SK-N-SH (cell line): Measurements from ENCODE around the gene RIT1. TPM values are rescaled to one million over a fixed set of nuclear protein-coding genes. Genes with fewer than 3 reads are reported as not detected.

Source experiments
- EZH2phosphoT487 ChIP-seq: fragments of 200-600 bp; sonication (generic); IDR thresholded peaks from 2 replicates; pipeline ENCODE4 v1.6.1; 2017; ENCODE audit warnings: low read depth, mixed run types, mild to moderate bottlenecking, antibody characterized with exemption, moderate library complexity, borderline replicate concordance
- POLR2AphosphoS5 ChIP-seq: IDR thresholded peaks from 2 replicates; pipeline ENCODE4 v1.6.1; 2012; ENCODE audit warnings: low read depth, low read length
- polyA plus RNA-seq, 3 experiments: library from polyadenylated mRNA; depleted of rRNA; stranded (reverse); fragments of >200 nt; gene quantifications; 2 replicates each; pipeline ENCODE4 v1.2.3, GENCODE V29; 2012
- small RNA-seq, 7 experiments: library from RNA; depleted of rRNA; stranded (forward); fragments of <200 nt; gene quantifications; one replicate each; pipeline ENCODE3, GENCODE V24; 2012

RIT1 gene
- polyA plus RNA-seq, 1 of the 3 experiments (the other 2 are of a cell fraction) = 28.8 TPM

- TF ChIP-seq EZH2phosphoT487 = no peak
- TF ChIP-seq POLR2AphosphoS5 = no peak
- TF ChIP-seq, all 33 proteins: peak for 0
Measured at GRCh38 chr1:155847823-155848529, 63.2 kb downstream of the RIT1 start (continued).

Small RNA genes within 50 kb of the gene (small RNA-seq; reads per million reads assigned to genes)
- gene MIR6738 (0 to 0.40 (median 0) reads per million in 7 experiments), gene RF00015 (0 reads per million in 7 experiments), gene SCARNA4 (0 reads per million in 7 experiments), gene SNORA80E (6.0 to 208 (median 24.6) reads per million in 7 experiments)

Other genes starting within 250 kb of the RIT1 start
- 45.0 and 85.3 TPM in 2 replicates for gene YY1AP1, start 222.6 kb downstream of the RIT1 start, polyA plus RNA-seq (2012; rRNA removed)
- gene DAP3, start 222.3 kb downstream of the RIT1 start, polyA plus RNA-seq (2012; rRNA removed) = 115 and 136 TPM in 2 replicates
- 16.5 and 24.6 TPM in 2 replicates for gene GON4L, start 54.1 kb downstream of the RIT1 start, polyA plus RNA-seq (2012; rRNA removed)
- 26.7 and 37.0 TPM in 2 replicates for gene SYT11, start 51.8 kb downstream of the RIT1 start, polyA plus RNA-seq (2012; rRNA removed)
- gene KHDC4, start 23.1 kb upstream of the RIT1 start, polyA plus RNA-seq (2012; rRNA removed) = 43.1 and 94.4 TPM in 2 replicates
- not detected in 2 replicates for gene RXFP4, start 30.3 kb upstream of the RIT1 start, polyA plus RNA-seq (2012; rRNA removed)
- gene ARHGEF2, start 67.2 kb upstream of the RIT1 start, polyA plus RNA-seq (2012; rRNA removed) = 32.4 and 50.8 TPM in 2 replicates
- 1,136 and 1,763 TPM in 2 replicates for gene SSR2, start 109.6 kb upstream of the RIT1 start, polyA plus RNA-seq (2012; rRNA removed)
- 37.0 and 45.6 TPM in 2 replicates for gene UBQLN4, start 142.4 kb upstream of the RIT1 start, polyA plus RNA-seq (2012; rRNA removed)
- 184 and 230 TPM in 2 replicates for gene LAMTOR2, start 143.4 kb upstream of the RIT1 start, polyA plus RNA-seq (2012; rRNA removed)
- gene RAB25, start 149.8 kb upstream of the RIT1 start, polyA plus RNA-seq (2012; rRNA removed) = not detected in 2 replicates
- 15.1 and 16.2 TPM in 2 replicates for gene MEX3A, start 171.1 kb upstream of the RIT1 start, polyA plus RNA-seq (2012; rRNA removed)
- gene LMNA, start 203.4 kb upstream of the RIT1 start, polyA plus RNA-seq (2012; rRNA removed) = 726 and 983 TPM in 2 replicates
- gene SEMA4A, start 242.2 kb upstream of the RIT1 start, polyA plus RNA-seq (2012; rRNA removed) = 1.3 and 2.3 TPM in 2 replicates